Limb (tissue), 2 donors: ENCODE results near the gene COL11A2.
A peak's percentile ranks its signal among the peaks of the same experiment; 100 is the strongest.

Experiments used
- DNase-seq, 2 donors: peaks; one replicate each; pipeline ENCODE4 v3.0.0-alpha.2; 2016; ENCODE audit errors: extremely low spot score in 2 of 2

The COL11A2 gene

DNA sequence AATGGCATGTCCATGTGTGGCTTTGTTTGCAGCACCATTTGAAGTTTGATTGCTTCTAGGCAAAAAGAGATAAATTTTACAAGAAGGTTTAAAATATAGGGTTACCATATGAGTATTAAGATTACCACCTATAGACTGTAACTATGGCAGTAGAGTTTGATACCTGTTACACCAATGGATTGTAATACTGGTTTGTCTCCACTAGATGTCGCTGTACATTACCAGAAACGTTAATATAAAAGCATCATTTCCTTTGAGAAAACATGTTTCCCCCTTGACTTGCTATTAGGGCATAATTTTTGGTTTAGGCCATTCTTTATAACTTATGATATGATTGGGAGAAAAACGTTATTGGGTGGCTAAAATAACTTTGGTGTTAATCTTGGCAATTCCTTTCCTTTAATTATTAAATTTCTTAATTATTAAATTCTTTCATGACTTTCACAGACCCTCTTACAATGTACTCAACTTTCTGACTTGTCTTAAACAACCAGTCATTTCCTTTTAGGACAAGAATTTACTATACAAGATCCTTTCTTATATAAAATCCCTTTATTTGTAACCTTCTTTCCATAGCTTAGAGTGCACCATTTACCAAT, 73.6 kb downstream of the COL11A2 start:
- peak in 1 of 2 donors; percentile 59 for DNase-seq

DNA sequence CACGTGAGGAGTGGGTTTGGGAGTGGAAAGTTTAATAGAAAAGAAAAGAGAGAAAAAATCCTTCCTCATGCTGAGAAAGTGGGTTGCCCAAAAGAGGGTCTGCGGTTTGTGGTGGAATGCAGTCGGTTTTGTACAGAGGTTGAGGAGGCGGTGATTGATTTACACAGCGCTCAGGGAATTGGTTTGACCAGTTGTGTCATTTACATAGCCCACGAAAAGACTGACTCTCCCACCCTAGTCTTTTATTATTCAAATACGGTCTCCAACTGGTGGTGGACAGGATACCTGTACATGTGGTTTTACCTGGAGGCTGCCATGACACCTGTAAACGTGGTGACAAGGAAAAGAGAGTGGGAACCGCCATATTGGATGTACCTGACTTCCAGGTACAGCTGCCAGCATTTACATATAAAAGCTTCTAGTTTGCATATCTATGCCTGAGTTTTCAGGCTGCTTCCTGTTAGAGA, 74.4 kb downstream of the COL11A2 start:
- no peak for DNase-seq

DNA sequence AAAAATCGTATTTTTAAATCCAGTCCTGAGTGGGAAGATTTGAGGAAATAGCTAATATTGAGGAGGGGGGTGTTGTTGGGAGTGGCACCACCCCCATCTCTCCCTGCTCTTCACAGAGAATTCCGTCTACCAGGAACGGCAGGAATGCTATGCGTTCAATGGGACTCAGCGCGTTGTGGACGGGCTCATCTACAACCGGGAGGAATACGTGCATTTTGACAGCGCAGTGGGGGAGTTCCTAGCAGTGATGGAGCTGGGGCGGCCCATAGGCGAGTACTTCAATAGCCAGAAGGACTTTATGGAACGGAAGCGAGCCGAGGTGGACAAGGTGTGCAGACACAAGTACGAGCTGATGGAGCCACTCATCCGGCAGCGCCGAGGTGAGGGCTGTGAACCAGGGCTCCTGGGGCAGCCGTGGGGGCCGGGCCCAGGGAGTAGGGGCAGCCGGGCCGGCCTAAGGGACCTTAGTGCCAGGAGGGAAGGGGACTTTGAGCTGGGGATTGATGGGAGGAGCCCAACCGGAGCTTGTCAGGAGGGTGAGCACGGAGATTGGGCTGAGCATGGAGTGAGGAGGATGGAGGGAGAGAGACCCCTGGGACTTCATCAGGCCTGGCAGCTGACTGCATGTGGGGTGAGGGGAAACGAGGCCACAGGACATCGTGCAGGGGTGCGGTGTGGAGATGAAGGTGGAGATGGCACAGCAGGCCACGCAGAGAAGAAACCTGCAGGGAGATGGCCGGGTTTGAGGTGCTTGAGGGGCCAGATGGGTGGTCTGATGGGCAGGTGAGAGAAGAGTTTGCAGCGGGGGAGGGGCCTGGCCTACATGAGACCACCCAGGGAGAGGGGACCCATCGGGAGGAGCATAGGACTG, 75.2 kb downstream of the COL11A2 start:
- peak in 1 of 2 donors; percentile 32 for DNase-seq

DNA sequence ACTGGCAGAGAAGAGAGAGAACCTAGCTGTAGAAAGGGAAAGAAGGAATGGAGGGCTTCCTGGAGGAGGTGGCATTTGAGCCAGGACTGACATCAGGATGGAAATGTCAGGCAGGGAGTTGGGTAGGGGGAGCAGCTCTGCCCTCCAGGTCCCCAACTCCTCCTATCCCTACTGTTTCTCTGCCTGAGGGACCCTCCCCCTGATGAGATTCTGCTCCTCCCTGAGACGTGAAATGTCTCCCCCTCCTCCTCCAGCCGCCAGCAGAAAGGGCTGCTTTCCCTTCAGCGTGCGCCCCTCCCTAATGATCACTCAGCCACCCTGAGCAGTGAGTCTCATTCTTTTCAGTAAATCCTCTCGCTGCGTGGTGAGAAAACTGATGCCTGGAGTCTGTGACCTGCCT, 75.8 kb downstream of the COL11A2 start:
- no peak for DNase-seq

DNA sequence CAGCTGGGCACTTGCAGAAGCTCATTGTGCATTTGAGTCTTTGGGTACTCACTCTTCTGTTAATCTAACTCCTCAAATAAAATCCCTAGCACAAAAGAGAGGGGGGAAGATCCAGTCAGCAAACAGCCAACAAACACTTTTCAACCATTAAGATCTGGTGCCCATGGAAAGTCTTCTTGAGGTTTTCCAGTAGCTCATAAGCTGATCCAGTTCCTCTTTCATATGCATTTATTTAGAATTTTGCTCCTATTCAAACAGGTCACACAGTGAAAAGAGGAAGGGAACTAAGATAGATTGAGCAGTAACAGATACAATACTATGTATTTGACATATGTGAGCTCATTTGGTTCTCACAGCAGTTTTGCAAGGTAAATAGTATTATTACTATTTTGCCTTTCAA, 77.9 kb downstream of the COL11A2 start:
- no peak for DNase-seq

DNA sequence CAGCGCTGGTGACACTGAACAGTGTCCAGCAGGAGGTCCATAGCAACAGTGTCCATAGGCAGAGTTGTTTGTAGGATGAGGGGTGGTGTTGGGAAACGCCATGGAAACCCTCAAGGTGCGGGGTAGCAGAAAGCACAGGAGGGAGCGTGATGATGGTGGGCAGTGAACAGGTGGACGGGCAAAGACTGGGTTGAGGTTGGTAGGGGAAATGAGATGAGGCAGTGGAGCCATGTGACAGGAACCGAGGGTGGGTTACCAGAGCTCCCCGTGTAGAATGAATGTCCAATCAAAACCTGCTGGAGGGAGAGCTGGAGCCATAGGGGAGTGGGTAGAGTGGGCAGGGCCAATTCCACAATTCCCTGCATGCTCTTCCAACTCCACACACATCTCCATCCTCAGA, 78.5 kb downstream of the COL11A2 start:
- DNase-seq, result no peak
